Motor neuron (in vitro differentiated cells): Measurements from ENCODE around the gene BSN. TPM values are rescaled to one million over a fixed set of nuclear protein-coding genes. Genes with fewer than 3 reads are reported as not detected.

Experiments
- ATAC-seq, 8 experiments: fragments of 200-7000 bp; cut with Tn5 transposase; replicated peaks in 6 of 8; 2 replicates each; pipeline ENCODE4 v1.8.0; 2021; ENCODE audit warnings: mild to moderate bottlenecking in 8 of 8, moderate library complexity in 8 of 8
- H3K27ac ChIP-seq, 2 donors: fragments of 250-450 bp; sonication (Bioruptor Pico); 2 replicates each; pipeline ENCODE4 v1.9.0; 2021; ENCODE audit warnings: antibody characterized with exemption in 2 of 2, mild to moderate bottlenecking in 2 of 2, moderate library complexity in 1 of 2
- H3K4me1 ChIP-seq, 2 donors: fragments of 250-450 bp; sonication (Bioruptor Pico); replicated peaks in 1 of 2; 2 replicates each; pipeline ENCODE4 v1.6.1; 2021; ENCODE audit warnings: antibody characterized with exemption in 2 of 2, mild to moderate bottlenecking in 2 of 2, moderate library complexity in 1 of 2
- H3K4me3 ChIP-seq, 5 donors: fragments of 250-450 bp; sonication (Bioruptor Pico); 2 replicates each; pipeline ENCODE4 v1.9.0; 2021; ENCODE audit warnings: antibody characterized with exemption in 5 of 5, mild to moderate bottlenecking in 5 of 5, moderate library complexity in 4 of 5
- WGBS, 10 experiments: fragments of 450-650 bp; shearing (Covaris generic); methylation state at CpG; one replicate each; pipeline ENCODE4 v1.0.0; 2022; 5-methylcytosine and 5-hydroxymethylcytosine counted together
- in situ Hi-C, 9 experiments: fragments of 400-800 bp; cut with MboI; loops; one replicate each; pipeline ENCODE4 v1.15.0; 2021; ENCODE audit warnings: low sequenced_read_pairs in 9 of 9, low pct_unique_long_range_greater_than_20kb in 2 of 9; ENCODE audit not compliant: unreplicated experiment in 9 of 9
- total RNA-seq, 8 experiments: library from RNA; unstranded; fragments of 300-600 nt; gene quantifications; 2 replicates each; pipeline versions ENCODE4 v1.2.3 to v1.2.4, GENCODE V29; 2022

BSN gene
- total RNA-seq, 8 experiments from 2014 or later, result 0.31 to 12.6 (median 6.9) TPM

GRCh38 chr3:49706456-49707112 is 152.3 kb downstream of the BSN start:
- no peaks in the 10 kb centered on the region for H3K4me1 ChIP-seq
- no peak overlapping the region for H3K27ac ChIP-seq
- in situ Hi-C loops, result no loop called here
- ATAC-seq, result no peak
- 71 to 85% (median 82%) methylated on average over 1 to 4 of the region's 9 CpGs; no CpG with 5 or more reads in 7 of the 10 experiments for WGBS, 10 experiments
- no peak overlapping the region for H3K4me3 ChIP-seq

- peak in 2 of 8 experiments; percentile 18 to 26 for ATAC-seq
- in situ Hi-C loops, result no loop called here
- 0 to 60% methylated on average over 1 of the region's 4 CpGs; no CpG with 5 or more reads in 8 of the 10 experiments for WGBS, 10 experiments
Observed at GRCh38 chr3:49707113-49707480, 152.8 kb downstream of the BSN start.

DNA sequence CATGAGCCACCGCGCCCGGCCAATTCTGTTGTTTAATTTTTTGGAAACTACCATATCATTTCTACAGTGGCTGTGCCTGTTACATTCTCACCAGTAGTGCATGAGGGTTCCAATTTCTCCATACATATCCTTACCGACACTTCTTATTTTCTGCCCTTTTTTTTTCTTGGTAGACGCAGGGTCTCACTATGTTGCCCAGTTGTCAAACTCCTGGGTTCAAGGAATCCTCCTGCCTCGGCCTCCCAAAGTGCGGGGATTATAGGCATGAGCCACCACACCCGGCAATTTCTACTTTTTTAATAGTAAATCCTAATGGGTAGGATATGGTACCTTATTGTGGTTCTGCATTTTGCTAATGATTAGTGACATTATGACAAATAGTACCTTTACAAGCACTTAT is 155.6 kb downstream of the BSN start:
- WGBS, 10 experiments, result 87 to 100% (median 93%) methylated on average over 2 to 6 of the region's 8 CpGs; no CpG with 5 or more reads in 3 of the 10 experiments

More at GRCh38 chr3:49707113-49707480, 152.8 kb downstream of the BSN start:
- Histone ChIP-seq H3K4me1 (no peaks in the 10 kb centered on the region), H3K4me3 (no peak overlapping the region), H3K27ac (no peak overlapping the region)

GRCh38 chr3:49711489-49711888 is 157.2 kb downstream of the BSN start:
- Histone ChIP-seq H3K4me3 (no peak overlapping the region), H3K4me1 (no peaks in the 10 kb centered on the region), H3K27ac (no peak overlapping the region)
- 80 to 100% (median 100%) methylated on average over 1 to 3 of the region's 5 CpGs; no CpG with 5 or more reads in 4 of the 10 experiments for WGBS, 10 experiments
- no peak for ATAC-seq
- in situ Hi-C loops, result no loop called here

More for the DNA sequence above, 155.6 kb downstream of the BSN start:
- no peak for ATAC-seq
- Histone ChIP-seq H3K4me3 (no peak overlapping the region), H3K27ac (no peak overlapping the region), H3K4me1 (no peaks in the 10 kb centered on the region)
- in situ Hi-C loops, result no loop called here

DNA sequence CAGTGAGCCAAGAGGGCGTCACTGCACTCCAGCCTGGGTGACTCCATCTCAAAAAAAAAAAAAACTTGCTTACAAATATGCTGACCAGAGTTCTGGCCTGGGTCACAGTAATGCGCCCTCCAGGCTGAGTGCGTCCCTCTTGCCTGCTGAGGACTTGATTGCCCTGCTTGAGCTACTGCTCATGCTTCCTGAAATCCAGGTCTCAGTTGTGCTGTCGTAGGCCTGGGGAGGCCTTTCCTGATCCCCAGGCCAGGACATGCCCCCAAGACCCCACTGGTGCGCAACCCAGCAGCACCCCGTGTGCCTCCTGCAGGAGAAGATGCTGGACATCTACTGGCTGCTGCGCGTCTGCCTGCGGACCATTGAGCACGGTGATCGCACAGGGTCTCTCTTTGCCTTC is 157.9 kb downstream of the BSN start:
- Histone ChIP-seq H3K4me3 (no peak overlapping the region), H3K4me1 (no peaks in the 10 kb centered on the region), H3K27ac (no peak overlapping the region)
- ATAC-seq, result no peak
- 87 to 94% (median 91%) methylated on average over 1 to 7 of the region's 11 CpGs; no CpG with 5 or more reads in 4 of the 10 experiments for WGBS, 10 experiments
- in situ Hi-C loops, result no loop called here

GRCh38 chr3:49712631-49713317 is 158.5 kb downstream of the BSN start:
- no peaks in the 10 kb centered on the region for H3K4me1 ChIP-seq
- H3K27ac ChIP-seq, result no peak overlapping the region
- H3K4me3 ChIP-seq, result no peak overlapping the region
- WGBS, 10 experiments, result 48 to 100% (median 71%) methylated on average over 1 to 2 of the region's 7 CpGs; no CpG with 5 or more reads in 4 of the 10 experiments
- no peak for ATAC-seq
- in situ Hi-C loops, result no loop called here

GRCh38 chr3:49713336-49714105 is 159.2 kb downstream of the BSN start:
- H3K4me3 ChIP-seq, result no peak overlapping the region

GRCh38 chr3:49714728-49715550 is 160.7 kb downstream of the BSN start:
- Histone ChIP-seq H3K4me1 (peaks cover 7 to 9% of the 10 kb centered on the region in 2 donors), H3K27ac (no peak overlapping the region), H3K4me3 (no peak overlapping the region)
- in situ Hi-C loops, result no loop called here
- WGBS, 10 experiments, result 83 to 100% (median 92%) methylated on average over 1 to 8 of the region's 13 CpGs; no CpG with 5 or more reads in 6 of the 10 experiments
- ATAC-seq, result no peak

More at GRCh38 chr3:49713336-49714105, 159.2 kb downstream of the BSN start:
- peak in 1 of 8 experiments; percentile 2 for ATAC-seq
- WGBS, 10 experiments, result 60 to 85% methylated on average over 1 to 8 of the region's 25 CpGs; no CpG with 5 or more reads in 8 of the 10 experiments
- in situ Hi-C loops, result no loop called here
- H3K4me1 ChIP-seq, result peaks cover 1% of the 10 kb centered on the region in 2 donors
- no peak overlapping the region for H3K27ac ChIP-seq

DNA sequence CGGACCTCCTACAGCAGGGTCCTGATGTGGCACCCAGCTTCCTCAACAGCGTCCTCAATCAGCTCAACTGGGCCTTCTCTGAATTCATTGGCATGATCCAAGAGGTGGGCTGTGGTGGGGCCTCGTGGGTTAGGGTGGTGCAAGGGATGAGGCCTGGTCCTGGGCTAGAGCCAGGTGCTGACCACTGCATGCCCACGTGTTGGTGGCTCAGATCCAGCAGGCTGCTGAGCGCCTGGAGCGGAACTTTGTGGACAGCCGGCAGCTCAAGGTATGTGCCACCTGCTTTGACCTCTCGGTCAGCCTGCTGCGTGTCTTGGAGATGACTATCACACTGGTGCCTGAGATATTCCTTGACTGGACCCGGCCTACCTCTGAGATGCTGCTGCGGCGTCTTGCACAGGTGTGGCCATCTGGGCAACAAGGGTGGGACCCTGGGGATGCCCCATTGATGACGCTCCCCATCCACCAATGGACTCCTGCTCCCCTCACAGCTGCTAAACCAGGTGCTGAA is 161.4 kb downstream of the BSN start:
- no peak for ATAC-seq
- peaks cover 9 to 12% of the 10 kb centered on the region in 2 donors for H3K4me1 ChIP-seq
- in situ Hi-C loops, result no loop called here
- WGBS, 10 experiments, result 89 to 100% (median 93%) methylated on average over 1 to 8 of the region's 13 CpGs; no CpG with 5 or more reads in 5 of the 10 experiments
- H3K4me3 ChIP-seq, result no peak overlapping the region
- no peak overlapping the region for H3K27ac ChIP-seq

- no peak overlapping the region for H3K4me3 ChIP-seq
- no peak overlapping the region for H3K27ac ChIP-seq
- peaks cover 9 to 12% of the 10 kb centered on the region in 2 donors for H3K4me1 ChIP-seq
- no peak for ATAC-seq
- in situ Hi-C loops, result no loop called here
- 90 to 100% (median 92%) methylated on average over 2 of the region's 7 CpGs; no CpG with 5 or more reads in 7 of the 10 experiments for WGBS, 10 experiments
Observed at GRCh38 chr3:49716169-49716568, 161.9 kb downstream of the BSN start.

- in situ Hi-C loops, result no loop called here
- H3K4me1 ChIP-seq, result peaks cover 9 to 12% of the 10 kb centered on the region in 2 donors
- H3K27ac ChIP-seq, result no peak overlapping the region
- 65 to 100% (median 83%) methylated on average over 2 of the region's 16 CpGs; no CpG with 5 or more reads in 7 of the 10 experiments for WGBS, 10 experiments
- ATAC-seq, result no peak
- H3K4me3 ChIP-seq, result no peak overlapping the region
Observed at GRCh38 chr3:49716691-49717210, 162.5 kb downstream of the BSN start.
